GM13977 (cell line): ENCODE measurements around the gene CDH20.

Source experiments
- DNase-seq: peaks from one replicate; pipeline ENCODE4 v3.0.0; 2012; ENCODE audit warnings: low spot score
- in situ Hi-C: fragments of 300-500 bp; cut with MboI; formaldehyde crosslinking; loops from one replicate; pipeline ENCODE4 v1.12.0; 2022; ENCODE audit warnings: low sequenced_read_pairs, low pct_unique_long_range_greater_than_20kb, mixed read lengths, inconsistent platforms; ENCODE audit not compliant: unreplicated experiment
- TF ChIP-seq, protein P1 (sequence below): IDR thresholded peaks from 2 replicates; pipeline ENCODE4 v1.5.1; 2012; ENCODE audit warnings: mild to moderate bottlenecking, control low read depth; ENCODE audit not compliant: insufficient read depth; ENCODE audit errors: extremely low read depth, missing control alignments

Gene CDH20

GRCh38 chr18:61400016-61400635 lies 66.9 kb downstream of the CDH20 start:
- in situ Hi-C loops = no loop called here
- DNase-seq = no peak
- TF ChIP-seq, protein P1, sequence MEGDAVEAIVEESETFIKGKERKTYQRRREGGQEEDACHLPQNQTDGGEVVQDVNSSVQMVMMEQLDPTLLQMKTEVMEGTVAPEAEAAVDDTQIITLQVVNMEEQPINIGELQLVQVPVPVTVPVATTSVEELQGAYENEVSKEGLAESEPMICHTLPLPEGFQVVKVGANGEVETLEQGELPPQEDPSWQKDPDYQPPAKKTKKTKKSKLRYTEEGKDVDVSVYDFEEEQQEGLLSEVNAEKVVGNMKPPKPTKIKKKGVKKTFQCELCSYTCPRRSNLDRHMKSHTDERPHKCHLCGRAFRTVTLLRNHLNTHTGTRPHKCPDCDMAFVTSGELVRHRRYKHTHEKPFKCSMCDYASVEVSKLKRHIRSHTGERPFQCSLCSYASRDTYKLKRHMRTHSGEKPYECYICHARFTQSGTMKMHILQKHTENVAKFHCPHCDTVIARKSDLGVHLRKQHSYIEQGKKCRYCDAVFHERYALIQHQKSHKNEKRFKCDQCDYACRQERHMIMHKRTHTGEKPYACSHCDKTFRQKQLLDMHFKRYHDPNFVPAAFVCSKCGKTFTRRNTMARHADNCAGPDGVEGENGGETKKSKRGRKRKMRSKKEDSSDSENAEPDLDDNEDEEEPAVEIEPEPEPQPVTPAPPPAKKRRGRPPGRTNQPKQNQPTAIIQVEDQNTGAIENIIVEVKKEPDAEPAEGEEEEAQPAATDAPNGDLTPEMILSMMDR = no peak

GRCh38 chr18:61400716-61401115 lies 67.5 kb downstream of the CDH20 start:
- TF ChIP-seq, protein P1 = no peak
- in situ Hi-C loops = no loop called here
- no peak for DNase-seq

- in situ Hi-C loops = no loop called here
Observed at GRCh38 chr18:61402726-61403125, 69.5 kb downstream of the CDH20 start.

DNA sequence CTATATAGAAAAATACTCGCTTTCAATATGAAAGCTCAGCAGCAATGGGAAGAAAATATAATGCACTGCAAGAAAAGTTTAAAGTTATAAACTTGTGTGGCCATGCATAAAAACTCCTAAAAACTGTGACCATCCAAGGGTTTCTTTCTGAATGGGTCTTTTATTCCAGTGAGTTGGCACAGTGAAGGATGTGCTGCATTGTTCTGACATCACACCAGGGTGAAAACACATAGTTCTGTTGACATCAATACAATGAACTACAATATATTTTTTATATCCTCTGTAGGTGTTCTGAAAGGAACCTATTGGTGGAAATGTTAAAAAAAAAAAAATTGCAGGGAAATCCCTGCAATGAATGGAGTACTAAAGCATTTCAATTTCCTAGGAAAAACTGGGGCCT lies 80.2 kb downstream of the CDH20 start:
- DNase-seq = no peak
- in situ Hi-C loops = no loop called here
- TF ChIP-seq, protein P1 = no peak

More at GRCh38 chr18:61402726-61403125, 69.5 kb downstream of the CDH20 start:
- TF ChIP-seq, protein P1 = no peak
- no peak for DNase-seq

GRCh38 chr18:61414086-61414485 lies 80.9 kb downstream of the CDH20 start:
- TF ChIP-seq, protein P1 = no peak
- no peak for DNase-seq

DNA sequence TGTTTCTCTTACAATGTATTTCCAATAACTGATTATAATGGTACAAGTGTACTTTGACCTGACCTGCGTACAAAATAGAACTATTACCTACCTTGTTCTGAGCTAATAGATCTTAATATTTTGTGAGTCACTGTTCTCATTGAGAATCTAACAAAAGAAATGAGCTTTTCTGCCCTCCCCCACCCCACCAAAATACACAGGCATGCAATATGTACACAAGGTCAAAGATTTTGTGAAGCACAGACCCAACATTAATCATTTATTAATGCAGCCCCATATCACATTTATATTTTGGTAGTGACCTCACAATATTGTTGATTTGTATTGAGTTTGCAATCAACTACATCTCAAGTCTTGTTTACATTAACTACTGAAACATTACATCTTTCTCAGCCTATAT lies 86.5 kb downstream of the CDH20 start:
- TF ChIP-seq, protein P1 = no peak
- no peak for DNase-seq
- in situ Hi-C loops = no loop called here

More at GRCh38 chr18:61414086-61414485, 80.9 kb downstream of the CDH20 start:
- in situ Hi-C loops = no loop called here
